ENCODE results near the gene KNCN. TPM values are rescaled to one million over a fixed set of nuclear protein-coding genes. Genes with fewer than 3 reads are reported as not detected.

Gene KNCN
- total and polyA plus RNA-seq, 2 donors = not detected

DNA sequence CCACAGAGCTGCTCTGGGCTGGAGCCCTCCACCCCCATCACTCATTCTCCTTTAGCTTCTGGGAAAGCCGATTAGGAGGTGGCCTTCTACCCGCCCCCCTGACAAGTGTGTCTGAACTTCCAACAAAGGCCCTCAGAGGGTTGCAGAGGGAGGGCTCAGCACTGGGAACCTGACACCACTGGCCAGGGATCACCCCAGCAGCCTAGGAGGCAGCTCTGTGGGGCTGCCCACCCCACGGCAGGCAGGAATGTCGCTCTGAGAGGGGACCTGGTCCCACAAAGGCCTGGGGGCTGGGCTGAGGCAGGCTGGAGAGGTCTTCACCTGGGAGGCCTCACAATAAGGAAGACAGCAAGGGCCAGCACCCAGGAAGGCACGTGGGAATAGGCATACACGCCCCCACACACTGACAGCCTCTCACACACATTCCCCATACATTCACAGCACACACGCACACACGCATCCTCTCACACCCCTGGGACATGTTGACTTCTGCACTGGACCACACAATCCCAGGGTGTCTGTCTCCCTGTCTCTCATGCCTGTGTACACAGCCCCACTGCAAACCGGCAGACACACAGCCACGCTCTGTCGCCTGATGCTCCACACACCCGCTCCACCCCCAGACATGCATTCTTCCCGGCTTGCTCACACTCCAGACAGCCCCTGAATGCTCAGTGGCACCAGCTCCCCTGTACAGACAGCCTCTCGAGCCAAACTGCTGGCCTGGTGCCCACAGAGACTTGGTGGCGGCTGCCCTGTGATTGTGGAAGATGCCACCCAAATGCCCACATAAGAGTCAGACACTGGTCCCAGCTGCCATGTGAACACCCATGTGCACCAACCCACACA is 31.2 kb downstream of the KNCN start:
- no peaks in the 10 kb centered on the region for H3K36me3 ChIP-seq (ENCODE audit: insufficient read depth)
- 42% methylated on average over 15 of the region's 15 CpGs for WGBS
- H3K27ac ChIP-seq (ENCODE audit: low read depth) = peak overlapping the region; percentile 39
- peak; percentile 66 for DNase-seq (ENCODE audit: extremely low spot score)
- no peaks in the 10 kb centered on the region for H3K4me1 ChIP-seq (ENCODE audit: insufficient read depth)
- H3K4me3 ChIP-seq (ENCODE audit: low read depth, low read length) = no peak overlapping the region

DNA sequence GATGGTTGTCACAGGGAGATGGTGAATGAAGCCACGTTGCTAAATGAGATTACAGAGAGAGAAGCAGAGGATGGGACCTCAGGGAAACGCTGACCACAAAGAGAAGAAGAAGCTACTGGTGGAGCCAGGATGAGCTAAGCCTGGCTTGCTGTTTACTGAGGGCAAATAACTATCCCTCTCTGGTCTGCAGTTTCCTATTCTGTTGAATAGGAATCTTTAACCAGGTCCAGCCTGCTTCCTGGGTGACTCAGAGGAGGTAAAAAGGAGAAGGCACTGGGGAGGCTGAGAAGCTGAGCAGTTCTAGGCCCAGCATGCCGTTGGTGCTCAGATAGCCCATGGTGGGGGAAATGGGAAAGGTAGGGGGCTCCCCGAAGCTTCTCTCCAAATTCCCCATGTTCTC is 32.2 kb downstream of the KNCN start:
- no peaks in the 10 kb centered on the region for H3K4me1 ChIP-seq (ENCODE audit: insufficient read depth)
- WGBS = 75% methylated on average over 4 of the region's 4 CpGs

DNA sequence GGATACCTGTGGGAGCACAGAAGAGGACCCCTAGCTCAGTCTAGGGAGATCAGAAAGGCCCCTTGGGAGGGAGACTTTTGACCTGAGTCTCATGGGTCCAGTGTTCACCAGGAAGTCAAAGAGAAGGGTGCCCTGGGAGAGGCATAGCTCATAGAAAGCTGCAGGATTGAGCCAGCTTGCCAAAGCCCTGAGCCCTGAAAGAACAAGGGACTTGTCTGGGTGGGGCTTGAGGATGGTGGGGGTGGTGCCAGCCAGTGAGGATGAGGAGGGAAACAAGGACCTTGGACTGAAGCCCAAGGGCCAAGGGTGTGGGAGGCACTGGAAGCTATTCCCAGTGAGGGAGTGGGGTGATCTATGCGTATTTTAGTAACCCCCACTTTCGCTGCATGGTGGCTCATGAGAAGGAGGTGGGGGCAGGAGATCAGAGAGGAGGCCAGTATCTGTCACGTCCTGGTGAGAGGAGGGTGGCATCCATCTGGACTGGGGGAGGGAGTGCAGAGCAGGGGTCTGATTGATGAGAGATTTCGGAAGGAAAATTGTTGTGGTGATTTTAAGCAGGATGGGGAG is 33.4 kb downstream of the KNCN start:
- 59% methylated on average over 4 of the region's 4 CpGs for WGBS
- Histone ChIP-seq H3K36me3 (ENCODE audit: insufficient read depth) (no peaks in the 10 kb centered on the region), H3K4me3 (ENCODE audit: low read depth, low read length) (no peak overlapping the region), H3K27ac (ENCODE audit: low read depth) (no peak overlapping the region), H3K4me1 (ENCODE audit: insufficient read depth) (no peaks in the 10 kb centered on the region)
- no peak for DNase-seq (ENCODE audit: extremely low spot score)

More for the DNA sequence above, 32.2 kb downstream of the KNCN start:
- Histone ChIP-seq H3K4me3 (ENCODE audit: low read depth, low read length) (no peak overlapping the region), H3K27ac (ENCODE audit: low read depth) (no peak overlapping the region), H3K36me3 (ENCODE audit: insufficient read depth) (no peaks in the 10 kb centered on the region)
- DNase-seq (ENCODE audit: extremely low spot score) = no peak

DNA sequence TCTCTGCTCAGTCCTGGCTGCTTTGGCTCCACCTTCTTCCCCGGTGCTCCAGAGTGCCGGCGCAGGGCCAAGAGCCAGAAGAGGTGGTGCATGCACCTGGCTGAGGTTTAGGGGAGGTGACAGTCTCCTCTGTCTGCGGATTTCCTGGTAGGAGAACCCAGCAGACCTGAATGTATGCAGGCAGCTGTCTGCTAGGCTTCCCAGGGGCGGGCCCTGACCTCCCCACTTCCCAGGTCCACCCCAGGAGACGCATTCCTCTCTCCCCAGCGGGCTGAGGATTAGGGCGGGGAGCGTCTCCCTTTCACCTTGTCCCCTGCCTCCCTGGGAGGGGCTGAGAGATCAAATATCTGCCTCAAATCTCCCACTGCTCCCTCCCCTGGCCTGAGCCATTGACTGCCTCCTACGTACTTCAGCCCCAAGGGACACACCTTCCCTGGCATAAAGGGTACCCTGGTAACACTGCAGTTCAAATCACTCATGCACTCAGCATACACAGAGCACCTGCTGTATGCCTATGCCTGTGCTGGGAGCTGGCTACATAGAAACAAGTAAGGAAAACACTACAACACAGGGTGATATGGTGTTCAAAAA is 34.3 kb downstream of the KNCN start:
- 12% methylated on average over 10 of the region's 10 CpGs for whole genome bisulfite sequencing
- Histone ChIP-seq H3K27ac (ENCODE audit: low read depth) (no peak overlapping the region), H3K4me3 (ENCODE audit: low read depth, low read length) (no peak overlapping the region), H3K4me1 (ENCODE audit: insufficient read depth) (no peaks in the 10 kb centered on the region), H3K36me3 (ENCODE audit: insufficient read depth) (no peaks in the 10 kb centered on the region)
- no peak for DNase-seq (ENCODE audit: extremely low spot score)

DNA sequence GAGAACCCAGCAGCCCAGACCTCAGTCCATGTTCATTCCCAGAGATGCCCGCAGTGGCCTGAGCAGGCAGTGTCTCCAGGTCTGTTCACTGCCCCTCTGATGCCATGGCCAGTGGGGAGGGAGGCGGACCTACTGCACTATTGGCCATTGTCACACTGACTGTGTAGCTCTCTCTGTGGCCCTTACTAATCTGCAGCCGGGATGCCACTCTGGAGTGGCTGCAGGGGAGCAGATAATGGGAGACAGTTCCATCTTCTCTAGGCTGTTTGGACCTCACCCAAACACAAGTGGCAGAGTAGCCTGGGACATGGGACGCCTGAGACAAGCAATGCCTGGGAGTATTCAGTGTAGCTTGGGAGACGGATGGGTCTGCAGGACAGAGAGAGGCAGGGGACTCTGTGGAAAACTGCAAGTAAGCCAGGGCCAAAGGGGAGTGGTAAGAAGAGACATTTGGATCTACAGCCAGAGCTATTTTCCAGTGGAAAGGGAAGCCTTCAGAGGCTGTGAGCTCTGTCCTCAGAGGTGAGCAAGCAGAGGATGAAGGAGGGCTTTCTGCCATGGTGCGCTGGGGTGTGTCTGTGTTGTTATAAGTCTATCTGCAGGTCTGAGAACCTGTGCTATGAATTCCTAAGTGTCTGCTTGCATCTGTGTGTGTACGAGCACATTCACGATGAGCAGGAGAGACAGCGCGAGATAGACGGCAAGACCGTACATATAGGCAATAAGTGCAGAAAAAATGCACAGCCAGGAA is 35.1 kb downstream of the KNCN start:
- H3K4me3 ChIP-seq (ENCODE audit: low read depth, low read length) = no peak overlapping the region
- no peaks in the 10 kb centered on the region for H3K4me1 ChIP-seq (ENCODE audit: insufficient read depth)
- no peaks in the 10 kb centered on the region for H3K36me3 ChIP-seq (ENCODE audit: insufficient read depth)
- WGBS = 54% methylated on average over 12 of the region's 12 CpGs
- no peak for DNase-seq (ENCODE audit: extremely low spot score)
- H3K27ac ChIP-seq (ENCODE audit: low read depth) = no peak overlapping the region

DNA sequence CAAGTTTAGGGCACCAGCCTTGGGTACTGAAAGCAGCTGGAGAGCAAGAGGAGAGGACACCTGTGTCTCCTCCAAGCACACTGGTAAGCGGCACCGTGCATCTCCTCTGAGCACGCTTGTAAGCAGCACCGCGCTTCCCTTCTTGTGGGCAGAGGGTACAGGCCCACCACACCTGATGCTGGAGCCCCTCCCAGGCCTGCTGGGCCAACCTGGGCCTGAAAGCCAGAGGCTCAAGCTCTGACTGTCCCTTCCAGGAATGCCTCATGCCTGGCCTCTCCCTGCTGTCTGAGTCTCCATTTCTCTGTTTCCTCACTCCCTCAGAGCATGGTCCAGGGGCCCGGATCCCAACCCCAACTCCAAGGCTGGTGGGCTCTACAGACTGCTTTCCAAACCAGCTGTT is 35.9 kb downstream of the KNCN start:
- Histone ChIP-seq H3K4me3 (ENCODE audit: low read depth, low read length) (no peak overlapping the region), H3K4me1 (ENCODE audit: insufficient read depth) (no peaks in the 10 kb centered on the region), H3K36me3 (ENCODE audit: insufficient read depth) (no peaks in the 10 kb centered on the region), H3K27ac (ENCODE audit: low read depth) (no peak overlapping the region)
- no peak for DNase-seq (ENCODE audit: extremely low spot score)
- 92% methylated on average over 6 of the region's 6 CpGs for WGBS

DNA sequence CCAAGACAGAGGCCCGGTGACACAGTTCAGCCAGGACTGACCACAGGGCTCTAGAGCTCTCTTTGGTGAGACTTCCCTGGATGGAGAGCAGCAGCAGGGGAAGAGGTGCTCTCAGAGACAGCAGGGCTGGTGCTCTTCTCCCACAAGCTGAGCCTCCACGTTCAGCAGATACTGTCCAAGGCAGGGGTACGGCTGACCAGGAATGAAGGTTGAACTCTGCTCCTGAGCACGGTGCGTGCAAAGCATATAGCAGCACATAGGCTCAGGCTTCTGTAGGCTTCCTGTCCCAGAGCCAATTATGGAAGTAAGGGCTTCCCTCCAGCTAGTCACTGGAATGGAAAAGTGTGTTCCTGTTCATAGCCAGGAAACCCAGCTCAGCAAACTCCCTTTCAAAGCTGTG is 37.9 kb downstream of the KNCN start:
- DNase-seq (ENCODE audit: extremely low spot score) = no peak
- no peak overlapping the region for H3K27ac ChIP-seq (ENCODE audit: low read depth)
- H3K4me3 ChIP-seq (ENCODE audit: low read depth, low read length) = no peak overlapping the region
- H3K4me1 ChIP-seq (ENCODE audit: insufficient read depth) = no peaks in the 10 kb centered on the region
- no peaks in the 10 kb centered on the region for H3K36me3 ChIP-seq (ENCODE audit: insufficient read depth)
- WGBS = 72% methylated on average over 5 of the region's 5 CpGs

DNA sequence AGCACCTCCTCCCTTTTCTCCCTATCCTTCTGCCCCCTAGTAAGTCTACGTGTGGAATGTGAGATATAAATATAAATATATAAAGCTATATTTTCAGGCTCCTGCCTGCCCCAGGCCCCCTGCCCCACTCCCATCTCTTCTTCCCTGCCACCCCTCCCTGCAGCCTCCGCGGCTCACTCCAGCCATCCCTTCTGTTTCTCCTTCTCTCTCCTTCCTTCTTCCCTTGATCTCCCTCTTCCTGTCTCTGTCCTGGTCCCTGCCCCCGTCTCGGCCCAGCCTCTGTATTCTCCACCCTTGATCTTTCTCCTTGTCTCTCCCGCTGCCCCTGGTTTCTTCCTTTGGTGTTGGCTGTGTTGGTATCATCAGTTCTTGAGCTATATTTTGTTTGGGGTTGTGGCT is 38.7 kb downstream of the KNCN start:
- Histone ChIP-seq H3K4me1 (ENCODE audit: insufficient read depth) (no peaks in the 10 kb centered on the region), H3K27ac (ENCODE audit: low read depth) (no peak overlapping the region), H3K36me3 (ENCODE audit: insufficient read depth) (no peaks in the 10 kb centered on the region), H3K4me3 (ENCODE audit: low read depth, low read length) (no peak overlapping the region)
- 54% methylated on average over 6 of the region's 6 CpGs for WGBS
- no peak for DNase-seq (ENCODE audit: extremely low spot score)

DNA sequence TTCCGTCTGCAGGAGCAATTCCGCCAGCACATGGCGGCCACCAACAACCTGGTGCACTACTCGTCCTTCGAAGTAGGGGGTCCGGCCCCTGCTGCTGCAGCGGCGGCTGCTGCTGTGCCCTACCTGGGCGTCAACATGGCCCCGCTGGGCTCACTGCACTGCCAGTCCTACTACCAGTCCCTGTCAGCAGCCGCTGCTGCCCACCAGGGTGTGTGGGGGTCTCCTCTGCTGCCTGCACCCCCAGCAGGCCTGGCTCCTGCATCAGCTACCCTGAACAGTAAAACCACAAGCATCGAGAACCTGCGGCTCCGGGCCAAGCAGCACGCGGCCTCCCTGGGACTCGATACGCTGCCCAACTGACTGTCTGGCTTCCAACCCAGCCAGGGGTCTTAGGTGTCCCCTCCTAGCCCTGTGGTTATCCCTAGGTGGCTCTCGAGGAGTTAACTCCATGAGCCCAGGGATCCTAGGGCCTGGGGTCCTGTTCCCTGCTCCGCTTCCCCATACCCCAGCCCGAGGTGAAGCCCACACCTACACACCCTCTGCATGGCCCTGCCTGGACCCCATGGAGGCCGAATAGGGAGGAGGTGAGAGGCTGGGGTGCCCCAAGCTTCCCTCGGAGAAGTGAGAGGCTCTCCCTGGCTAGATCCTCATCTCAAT is 39.2 kb downstream of the KNCN start:
- H3K27ac ChIP-seq (ENCODE audit: low read depth) = no peak overlapping the region
- no peak for DNase-seq (ENCODE audit: extremely low spot score)
- H3K4me3 ChIP-seq (ENCODE audit: low read depth, low read length) = no peak overlapping the region
- H3K4me1 ChIP-seq (ENCODE audit: insufficient read depth) = no peaks in the 10 kb centered on the region
- H3K36me3 ChIP-seq (ENCODE audit: insufficient read depth) = no peaks in the 10 kb centered on the region
- 81% methylated on average over 23 of the region's 23 CpGs for WGBS

DNA sequence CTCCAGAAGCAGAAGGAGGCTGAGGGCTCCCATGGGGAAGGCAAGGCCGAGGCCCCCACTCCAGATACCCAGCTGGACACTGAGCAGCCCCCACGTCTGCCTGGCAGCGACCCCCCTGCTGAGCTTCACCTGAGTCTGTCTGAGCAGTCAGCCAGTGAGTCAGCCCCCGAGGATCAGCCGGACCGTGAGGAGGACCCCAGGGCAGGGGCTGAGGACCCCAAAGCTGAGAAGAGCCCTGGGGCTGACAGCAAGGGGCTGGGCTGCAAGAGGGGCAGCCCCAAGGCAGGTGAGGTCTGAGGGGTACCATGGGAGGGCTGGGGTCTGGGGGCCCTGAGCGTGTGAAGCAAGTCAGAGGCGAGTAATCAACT is 40.5 kb downstream of the KNCN start:
- Histone ChIP-seq H3K27ac (ENCODE audit: low read depth) (no peak overlapping the region), H3K4me3 (ENCODE audit: low read depth, low read length) (no peak overlapping the region), H3K36me3 (ENCODE audit: insufficient read depth) (no peaks in the 10 kb centered on the region), H3K4me1 (ENCODE audit: insufficient read depth) (no peaks in the 10 kb centered on the region)
- DNase-seq (ENCODE audit: extremely low spot score) = no peak
- WGBS = 74% methylated on average over 8 of the region's 8 CpGs

DNA sequence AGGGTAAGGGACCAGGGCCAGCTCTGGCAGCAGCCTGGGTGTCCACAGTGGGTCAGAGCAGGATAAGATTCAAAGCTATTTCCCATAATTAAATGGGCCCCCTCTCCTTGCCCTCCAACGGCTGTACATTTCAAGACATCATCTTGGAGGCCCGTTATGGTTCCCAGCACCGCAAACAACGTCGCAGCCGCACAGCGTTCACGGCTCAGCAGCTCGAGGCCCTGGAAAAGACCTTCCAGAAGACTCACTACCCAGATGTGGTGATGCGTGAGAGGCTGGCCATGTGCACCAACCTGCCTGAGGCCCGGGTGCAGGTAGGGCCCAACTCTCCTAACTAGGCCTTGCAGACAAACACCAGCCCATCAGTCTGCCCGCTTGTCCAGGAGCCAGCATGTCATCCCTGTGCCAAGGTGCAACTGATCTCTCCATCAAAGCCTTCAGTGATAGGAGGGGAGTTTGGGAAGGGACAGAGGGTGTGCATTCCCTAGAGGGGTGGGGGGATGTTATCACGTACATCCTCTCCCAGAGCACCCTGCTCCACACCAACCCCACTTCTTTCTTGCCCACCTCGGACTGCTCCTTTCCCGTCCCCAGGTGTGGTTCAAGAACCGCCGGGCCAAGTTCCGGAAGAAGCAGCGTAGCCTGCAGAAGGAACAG is 41.0 kb downstream of the KNCN start:
- Histone ChIP-seq H3K4me1 (ENCODE audit: insufficient read depth) (no peaks in the 10 kb centered on the region), H3K36me3 (ENCODE audit: insufficient read depth) (no peaks in the 10 kb centered on the region), H3K4me3 (ENCODE audit: low read depth, low read length) (no peak overlapping the region), H3K27ac (ENCODE audit: low read depth) (no peak overlapping the region)
- no peak for DNase-seq (ENCODE audit: extremely low spot score)
- 93% methylated on average over 19 of the region's 19 CpGs for WGBS

DNA sequence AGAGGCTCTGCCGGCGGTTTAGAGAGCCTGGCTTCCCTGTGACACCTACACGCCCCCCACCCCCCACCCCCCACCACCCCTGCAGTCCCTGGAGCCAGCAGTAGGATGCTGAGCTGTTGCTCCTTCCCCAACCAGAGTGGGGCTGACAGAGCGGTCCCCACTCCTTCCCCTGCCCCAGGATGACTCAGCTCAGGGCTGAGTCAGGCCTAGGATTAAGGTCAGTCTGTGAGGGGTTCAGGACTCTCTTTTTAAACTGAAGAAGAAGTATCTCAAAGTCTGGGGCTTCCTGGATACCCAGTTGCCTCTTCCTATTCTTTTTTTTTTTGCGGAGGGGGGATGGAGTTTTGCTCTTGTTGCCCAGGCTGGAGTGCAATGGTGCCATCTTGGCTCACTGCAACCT is 42.7 kb downstream of the KNCN start:
- H3K27ac ChIP-seq (ENCODE audit: low read depth) = no peak overlapping the region
- DNase-seq (ENCODE audit: extremely low spot score) = no peak
- no peak overlapping the region for H3K4me3 ChIP-seq (ENCODE audit: low read depth, low read length)
- no peaks in the 10 kb centered on the region for H3K4me1 ChIP-seq (ENCODE audit: insufficient read depth)
- 69% methylated on average over 5 of the region's 5 CpGs for WGBS
- H3K36me3 ChIP-seq (ENCODE audit: insufficient read depth) = no peaks in the 10 kb centered on the region

Data from urinary bladder (tissue), 4 donors.